Head of caudate nucleus (tissue), 42 donors: ENCODE measurements around the gene RAD50.
"Not testable (repeated sequence)": the region's sequence is repeated elsewhere in the genome, so short reads cannot be mapped to it uniquely, and the experiment has no call there.

Source experiments
- DNase-seq, 42 donors: peaks; one replicate each; pipeline versions ENCODE4 v3.0.0 to v3.0.0-alpha.2; 2020 to 2021; ENCODE audit warnings: mixed read lengths in 7 of 42
- intact Hi-C: fragments of 100-400 bp; cut with DNase I; formaldehyde crosslinking; loops from one replicate; pipeline ENCODE4 v1.15.0; 2022

RAD50 gene

GRCh38 chr5:132684491-132684890 lies 127.7 kb downstream of the RAD50 start:
- intact Hi-C loops: no loop called here
- DNase-seq: peak in 35 of 42 donors; percentile 15 to 84 (median 50)

GRCh38 chr5:132684922-132685720 lies 128.3 kb downstream of the RAD50 start:
- DNase-seq: no peak
- intact Hi-C loops: no loop called here

GRCh38 chr5:132686193-132686592 lies 129.4 kb downstream of the RAD50 start:
- intact Hi-C loops: no loop called here

GRCh38 chr5:132687995-132688394 lies 131.2 kb downstream of the RAD50 start:
- intact Hi-C loops: no loop called here
- peak in 4 of 42 donors; percentile 17 to 36 (median 26) for DNase-seq

More at GRCh38 chr5:132686193-132686592, 129.4 kb downstream of the RAD50 start:
- DNase-seq: no peak

DNA sequence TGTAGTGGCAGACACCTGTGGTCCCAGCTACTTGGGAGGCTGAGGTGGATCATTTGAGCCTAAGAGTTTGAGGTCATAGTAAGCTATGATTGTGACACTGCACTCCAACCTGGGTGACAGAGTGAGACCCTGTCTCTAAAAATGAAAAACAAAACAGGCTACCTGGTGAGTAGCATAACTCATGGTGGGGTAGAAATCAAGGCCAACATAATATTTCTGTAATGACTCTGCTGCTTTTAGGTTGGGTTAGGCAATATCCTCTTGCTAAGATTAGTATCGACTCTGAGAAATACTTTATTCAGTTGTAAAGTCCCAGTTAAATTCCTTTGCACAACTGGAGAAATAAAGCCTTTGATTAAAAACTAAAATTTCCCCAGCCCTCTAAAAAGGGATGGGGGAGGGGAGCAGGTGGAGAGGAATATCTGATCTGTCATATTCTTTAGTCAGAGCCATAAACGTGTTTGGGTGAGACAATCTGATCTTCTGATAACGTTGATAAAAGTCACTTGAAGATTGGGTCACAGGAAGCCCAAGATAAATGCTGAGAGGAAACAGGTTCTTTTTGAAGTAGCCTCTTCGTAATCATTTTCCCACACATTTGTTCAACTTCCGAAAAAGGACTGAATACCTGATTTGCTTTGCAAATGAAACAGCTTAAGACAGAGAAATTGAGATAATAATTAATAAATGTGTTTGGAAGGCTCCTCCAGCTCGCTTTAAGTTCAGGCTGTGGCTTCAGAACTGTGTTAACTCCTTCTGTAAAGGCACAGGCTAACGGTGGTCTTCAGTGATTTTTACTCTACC lies 132.0 kb downstream of the RAD50 start:
- DNase-seq: no peak
- intact Hi-C loops: no loop called here

- DNase-seq: no peak
- intact Hi-C loops: no loop called here
Measured at GRCh38 chr5:132689513-132689912, 132.7 kb downstream of the RAD50 start.

DNA sequence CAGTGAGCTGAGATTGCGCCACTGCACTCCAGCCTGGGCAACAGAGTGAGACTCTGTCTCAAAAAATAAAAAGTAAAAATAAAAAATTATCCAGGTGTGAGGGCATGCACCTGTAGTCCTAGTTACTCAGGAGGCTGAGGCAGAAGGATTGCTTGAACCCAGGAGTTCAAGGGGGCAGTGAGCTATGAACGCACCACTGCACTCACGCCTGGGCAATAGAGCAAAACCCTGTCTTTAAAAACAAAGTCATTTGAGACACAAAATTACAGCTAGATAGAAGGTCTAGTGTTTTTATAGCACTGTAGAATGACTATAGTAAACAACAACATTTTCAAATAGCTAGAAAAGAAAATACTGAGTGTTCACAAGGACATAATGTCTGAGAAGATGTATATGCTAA lies 133.4 kb downstream of the RAD50 start:
- DNase-seq: no peak
- intact Hi-C loops: no loop called here

- DNase-seq, intact Hi-C loops: not testable (repeated sequence)
Measured at GRCh38 chr5:132691755-132692631, 135.2 kb downstream of the RAD50 start.

- intact Hi-C loops: no loop called here
Measured at GRCh38 chr5:132692632-132692967, 135.8 kb downstream of the RAD50 start.

More at GRCh38 chr5:132692632-132692967, 135.8 kb downstream of the RAD50 start:
- DNase-seq: no peak
